ENCODE results near the gene NTN5.
"Not testable (repeated sequence)": the region's sequence is repeated elsewhere in the genome, so short reads cannot be mapped to it uniquely, and the experiment has no call there.

NTN5 gene

GRCh38 chr19:48644355-48644754 lies 28.5 kb downstream of the NTN5 start:
- no peak for DNase-seq

DNA sequence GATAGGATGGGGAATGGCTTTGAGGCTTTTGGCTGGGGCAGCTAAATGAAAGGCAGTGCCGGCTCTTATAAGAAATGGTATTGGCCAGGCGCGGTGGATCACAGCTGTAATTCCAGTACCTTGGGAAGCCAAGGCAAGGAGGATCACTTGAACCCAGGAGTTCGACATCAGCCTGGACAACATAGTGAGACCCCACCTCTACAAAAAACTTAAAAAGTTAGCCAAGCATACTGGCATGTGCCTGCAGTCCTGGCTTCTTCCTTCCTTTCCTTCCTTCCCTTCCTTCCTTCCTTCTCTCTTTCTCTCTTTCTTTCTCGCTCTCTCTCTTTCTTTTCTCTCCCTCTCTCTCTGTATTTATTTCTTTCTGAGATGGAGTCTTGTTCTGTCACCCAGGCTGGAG lies 30.0 kb downstream of the NTN5 start:
- DNase-seq, result no peak

DNA sequence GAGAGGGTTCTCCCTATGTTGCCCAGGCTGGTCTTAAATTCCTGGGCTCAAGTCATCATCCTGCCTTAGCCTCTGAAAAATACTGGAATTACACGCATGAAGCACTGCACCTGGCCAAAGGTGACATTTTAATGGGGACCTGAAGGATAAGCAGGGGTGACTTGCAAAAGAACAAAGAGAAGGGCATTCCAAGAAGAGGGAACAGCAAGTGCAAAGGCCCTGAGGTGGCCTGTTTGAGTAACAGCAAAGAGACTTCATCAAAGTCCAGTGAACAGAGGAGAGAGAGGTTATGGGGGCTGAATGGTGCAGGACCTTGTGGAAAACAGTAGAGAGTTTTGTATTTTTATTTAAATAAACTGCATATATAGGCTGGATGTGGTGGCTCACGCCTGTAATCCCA lies 31.0 kb downstream of the NTN5 start:
- DNase-seq, result no peak

GRCh38 chr19:48639483-48640375 lies 33.1 kb downstream of the NTN5 start:
- no peak for DNase-seq

- peak in 1 of 5 experiments; percentile 8 for DNase-seq
Observed at GRCh38 chr19:48638831-48639381, 33.9 kb downstream of the NTN5 start.

DNA sequence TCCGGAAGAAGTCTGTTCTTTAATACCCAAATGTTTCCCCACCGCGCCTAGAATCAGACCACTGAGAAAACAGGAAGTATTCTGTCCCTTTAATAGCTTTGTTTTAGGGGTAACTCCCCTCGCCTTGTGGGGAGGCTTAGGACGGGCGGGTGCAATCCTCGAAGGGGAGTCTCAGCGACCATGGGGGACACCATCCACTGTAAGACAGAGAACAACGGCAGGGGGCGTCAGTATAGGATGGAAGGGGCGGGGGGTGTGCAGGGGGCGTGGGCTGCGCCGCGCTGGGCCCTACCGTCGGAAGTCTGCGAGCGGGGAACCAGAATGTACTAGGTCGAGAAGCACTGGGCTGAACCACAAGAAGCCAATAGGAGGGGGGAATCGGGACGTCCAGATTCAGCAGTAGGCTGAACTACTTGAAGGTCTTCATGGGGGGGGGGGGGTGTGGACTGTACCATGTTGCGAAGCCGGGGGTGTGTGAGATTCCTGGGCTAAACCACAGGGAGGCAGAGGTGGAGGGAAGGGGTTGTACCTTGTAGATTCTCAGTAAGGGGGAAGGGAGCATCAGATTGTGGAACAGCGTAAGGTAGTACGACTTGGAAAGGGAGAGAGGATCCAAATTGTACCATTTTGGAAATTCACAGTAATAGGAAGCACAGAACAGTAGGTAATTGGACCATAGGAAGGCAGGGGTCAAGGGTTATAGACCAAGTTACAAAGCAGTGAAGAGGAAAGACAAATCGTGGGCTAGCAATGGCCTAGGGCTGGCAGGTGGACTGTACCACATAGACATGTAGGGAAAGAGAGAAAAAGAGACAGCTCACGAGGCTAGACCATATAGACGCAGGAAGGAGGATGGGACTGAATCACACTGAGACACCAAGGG lies 34.6 kb downstream of the NTN5 start:
- peak; percentile 59 to 97 (median 83) for DNase-seq

GRCh38 chr19:48637449-48637947 lies 35.3 kb downstream of the NTN5 start:
- DNase-seq, result peak; percentile 98 to 100 (median 100)

GRCh38 chr19:48636859-48637448 lies 35.9 kb downstream of the NTN5 start, which contains the start of gene DBP:
TSS of gene DBP (minus strand) at chr19:48637379. CDS start at chr19:48636994, 385 bp downstream.
- DNase-seq, result peak in 1 of 5 experiments; percentile 36

GRCh38 chr19:48635966-48636858 lies 36.6 kb downstream of the NTN5 start:
- peak in 1 of 5 experiments; percentile 56 for DNase-seq

DNA sequence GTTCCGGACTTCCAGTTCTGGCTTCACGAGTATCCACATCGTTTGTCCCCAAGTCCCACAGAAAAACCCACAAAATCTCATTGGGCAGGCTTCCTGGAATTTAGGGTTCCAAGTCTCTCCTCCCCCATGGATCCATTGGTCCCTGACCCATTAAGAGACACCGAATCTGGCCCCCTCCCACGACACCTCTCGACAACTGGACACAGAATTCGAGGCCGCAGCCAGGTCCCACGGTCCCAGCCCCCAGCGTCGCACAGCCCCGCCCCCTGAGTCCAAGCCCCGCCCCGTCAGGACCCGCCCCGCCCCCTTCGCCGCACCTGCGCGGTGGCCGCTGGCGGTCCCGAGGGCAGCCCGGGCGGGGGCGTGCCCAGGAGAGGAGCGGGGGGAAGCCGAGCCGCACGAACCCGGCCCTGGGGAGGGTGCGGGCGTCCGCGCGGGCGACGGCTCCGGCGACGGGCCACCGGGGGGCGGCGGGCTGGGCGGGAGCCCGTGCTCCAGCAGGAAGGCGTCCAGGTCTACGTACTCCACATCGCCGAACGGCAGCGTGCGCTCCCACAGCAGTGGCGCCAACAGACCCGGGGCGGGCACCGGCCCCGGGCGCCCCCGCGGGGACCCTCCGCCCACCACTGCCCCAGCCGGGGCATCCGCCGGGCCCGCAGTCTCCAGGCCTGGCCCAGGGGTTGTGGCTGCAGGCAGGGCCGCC lies 37.4 kb downstream of the NTN5 start:
- DNase-seq, result peak; percentile 55 to 78 (median 61)

DNA sequence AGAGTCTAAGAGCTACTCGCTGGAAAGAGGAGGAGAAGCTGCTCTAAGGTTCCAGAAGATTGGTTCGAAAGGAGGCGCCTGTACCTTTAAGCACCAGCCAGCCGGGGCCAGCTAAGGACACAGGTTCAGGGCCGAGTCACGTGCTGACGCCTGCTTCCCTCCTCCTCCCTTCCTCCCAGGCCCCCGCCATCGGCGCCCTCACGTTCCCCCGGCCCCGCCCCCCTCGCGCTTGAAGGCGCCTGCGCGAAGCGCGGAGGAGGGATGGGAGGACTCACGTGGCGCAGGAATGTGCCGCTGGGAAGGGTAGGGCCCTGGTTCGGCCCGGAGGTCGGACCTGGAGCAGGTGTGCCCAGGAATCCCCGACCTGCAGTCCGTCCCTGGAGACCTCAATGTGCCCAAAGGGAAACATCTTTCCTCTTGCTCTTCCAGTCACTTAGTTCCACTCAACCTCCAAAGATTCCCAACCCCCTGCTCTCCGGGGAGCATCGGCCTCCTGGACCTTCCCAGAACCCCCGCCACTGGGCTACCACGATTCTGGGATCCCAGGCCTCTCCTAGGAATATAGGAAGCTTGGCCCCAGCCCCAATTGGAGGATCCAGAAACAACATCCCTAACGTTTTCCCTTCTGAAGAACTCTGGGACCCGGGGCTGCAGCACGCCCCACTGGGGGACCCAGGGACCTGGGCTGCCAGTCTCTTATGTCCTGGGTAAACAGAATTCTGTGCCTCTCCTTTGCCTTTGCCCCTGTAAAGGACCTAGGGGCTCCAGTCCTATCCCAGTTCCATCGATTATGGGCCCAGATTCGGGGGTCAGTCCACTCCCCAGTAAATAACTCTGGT lies 38.2 kb downstream of the NTN5 start:
- peak; percentile 78 to 97 (median 86) for DNase-seq

GRCh38 chr19:48634036-48634342 lies 38.8 kb downstream of the NTN5 start:
- DNase-seq, result no peak

DNA sequence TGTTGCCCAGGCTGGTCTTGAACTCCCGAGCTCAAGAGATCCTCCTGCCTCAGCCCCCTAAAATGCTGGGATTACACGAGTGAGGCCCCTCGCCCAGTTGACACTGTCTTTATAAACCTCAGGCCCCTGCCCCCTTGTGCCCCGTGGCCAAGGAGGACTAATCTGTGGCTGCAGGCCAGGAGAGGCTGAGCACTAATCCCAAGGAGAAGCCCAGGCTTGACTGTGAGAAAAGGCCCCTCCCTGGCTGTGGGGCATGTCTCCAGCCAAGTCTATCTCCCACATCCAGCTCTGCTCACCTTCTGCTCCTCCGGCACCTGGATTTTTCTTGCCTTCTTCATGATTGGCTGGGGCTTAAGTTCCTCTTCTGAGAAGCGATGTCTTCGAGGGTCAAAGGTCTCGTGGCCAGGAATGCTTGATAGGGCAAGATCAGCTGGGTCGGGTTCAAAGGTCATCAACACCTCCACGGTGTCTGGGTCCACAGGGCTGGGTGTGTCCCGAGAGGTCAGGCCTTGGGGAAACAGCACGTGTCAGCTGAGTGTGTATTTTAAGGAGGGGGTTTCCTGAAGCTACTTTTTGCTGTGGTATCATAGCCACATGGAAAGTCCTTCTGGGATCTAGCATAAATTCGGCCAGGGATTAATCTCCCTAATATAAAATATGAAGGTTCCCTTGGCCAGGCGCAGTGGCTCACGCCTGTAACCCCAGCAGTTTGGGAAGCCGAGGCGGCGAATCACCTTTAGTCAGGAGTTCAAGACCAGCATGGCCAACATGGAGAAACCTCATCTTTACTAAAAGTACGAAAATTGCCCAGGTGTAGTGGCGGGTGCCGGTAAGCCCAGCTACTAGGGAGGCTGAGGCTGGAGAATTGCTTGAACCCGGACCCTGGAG lies 39.4 kb downstream of the NTN5 start:
- no peak for DNase-seq

DNA sequence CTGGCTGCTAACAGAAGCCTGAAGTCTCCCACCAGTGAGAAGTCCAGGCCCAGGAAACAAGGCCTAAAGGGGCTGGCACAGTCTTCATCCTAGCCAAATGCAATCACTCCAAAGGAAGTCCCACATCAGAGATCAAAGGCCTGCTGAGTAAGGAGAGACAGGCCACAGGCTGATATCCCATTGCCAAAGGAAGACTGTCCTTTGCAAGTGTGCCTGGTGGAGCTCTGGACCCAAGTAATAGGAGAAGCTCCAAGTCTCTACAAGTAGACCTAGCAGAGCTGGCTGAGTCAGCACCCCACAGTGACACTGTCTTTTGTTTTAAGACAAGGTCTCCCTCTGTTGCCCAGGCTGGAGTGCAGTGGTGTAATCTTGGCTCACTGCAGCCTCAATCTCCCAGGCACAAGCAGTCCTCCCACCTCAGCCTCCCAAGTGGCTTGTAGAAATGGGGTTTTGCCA lies 40.1 kb downstream of the NTN5 start:
- DNase-seq, result no peak

GRCh38 chr19:48632286-48632685 lies 40.5 kb downstream of the NTN5 start:
- DNase-seq, result not testable (repeated sequence)

DNA sequence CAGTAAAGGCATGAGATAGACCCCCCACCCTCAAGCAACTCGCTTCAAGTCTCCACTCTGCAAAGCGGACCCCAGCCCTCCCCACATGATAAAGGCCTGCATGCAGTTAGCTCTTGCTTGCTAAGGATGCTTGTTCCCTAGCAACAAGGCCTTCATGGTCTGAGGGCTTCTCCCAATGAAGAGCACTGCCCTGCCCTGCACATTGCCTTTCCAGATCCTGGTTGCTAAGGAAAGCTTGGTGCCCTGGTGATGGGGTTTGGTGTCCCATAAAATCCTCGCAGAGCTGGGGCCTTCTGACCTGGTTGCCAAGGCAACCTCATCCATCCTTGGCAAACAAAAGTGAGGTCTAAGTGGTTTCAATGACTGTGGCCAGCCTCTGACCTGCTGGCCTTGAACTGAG lies 41.6 kb downstream of the NTN5 start:
- no peak for DNase-seq

GRCh38 chr19:48630296-48631063 lies 42.3 kb downstream of the NTN5 start:
- no peak for DNase-seq

All from T-helper 2 cell (primary cell).